Limb (tissue), 2 donors: ENCODE results near the gene IL12A.
A peak's percentile ranks its signal among the peaks of the same experiment; 100 is the strongest.

ENCODE experiments used
- DNase-seq, 2 donors: peaks; one replicate each; pipeline ENCODE4 v3.0.0-alpha.2; 2016; ENCODE audit errors: extremely low spot score in 2 of 2

Gene IL12A

GRCh38 chr3:160023476-160023875 is 34.8 kb downstream of the IL12A start:
- DNase-seq = no peak

- DNase-seq = no peak
These were observed 39.0 kb downstream of the IL12A start for GRCh38 chr3:160027541-160028195.

- DNase-seq = no peak
These were observed 47.1 kb downstream of the IL12A start for GRCh38 chr3:160035757-160036156.

GRCh38 chr3:160038862-160039562 is 50.4 kb downstream of the IL12A start:
- DNase-seq = peak in 1 of 2 donors; percentile 47

GRCh38 chr3:160040181-160040580 is 51.5 kb downstream of the IL12A start:
- no peak for DNase-seq

GRCh38 chr3:160041465-160041864 is 52.8 kb downstream of the IL12A start:
- DNase-seq = no peak

GRCh38 chr3:160044121-160044520 is 55.5 kb downstream of the IL12A start:
- DNase-seq = no peak
